Cardiac fibroblast (primary cell): Measurements from ENCODE around the gene CD93.

ENCODE experiments used
- DNase-seq, 2 donors: peaks; one replicate each; pipeline versions ENCODE4 v3.0.0 to v3.0.0-alpha.2; 2010; ENCODE audit warnings: low read depth in 2 of 2
- H3K4me3 ChIP-seq, 2 donors: replicated peaks in 1 of 2; 1 replicate in 1 of 2; 2 replicates in 1 of 2; pipeline ENCODE4 v1.5.1; 2011; ENCODE audit warnings: low read depth in 2 of 2, low read length in 2 of 2, mild to moderate bottlenecking in 2 of 2, moderate library complexity in 1 of 2
- CTCF ChIP-seq: IDR thresholded peaks from one replicate; pipeline ENCODE4 v1.5.1; 2011; ENCODE audit warnings: low read depth, mild to moderate bottlenecking, low read length, inconsistent platforms

Gene CD93

GRCh38 chr20:23129891-23130621, 43.9 kb upstream of the CD93 start:
- TF ChIP-seq CTCF, result no peak
- DNase-seq, result no peak
- H3K4me3 ChIP-seq, result no peak overlapping the region

GRCh38 chr20:23129266-23129665, 43.1 kb upstream of the CD93 start:
- DNase-seq, result peak in 1 of 2 donors; percentile 44
- no peak for TF ChIP-seq CTCF
- H3K4me3 ChIP-seq, result no peak overlapping the region

- H3K4me3 ChIP-seq, result no peak overlapping the region
- DNase-seq, result no peak
- TF ChIP-seq CTCF, result no peak
These were observed 42.5 kb upstream of the CD93 start for GRCh38 chr20:23128461-23129125.

GRCh38 chr20:23127506-23128279, 41.6 kb upstream of the CD93 start:
- no peak overlapping the region for H3K4me3 ChIP-seq
- TF ChIP-seq CTCF, result no peak
- DNase-seq, result no peak

- no peak overlapping the region for H3K4me3 ChIP-seq
- no peak for TF ChIP-seq CTCF
- no peak for DNase-seq
These were observed 40.3 kb upstream of the CD93 start for GRCh38 chr20:23126281-23127061.

GRCh38 chr20:23125625-23126191, 39.6 kb upstream of the CD93 start:
- no peak for TF ChIP-seq CTCF
- H3K4me3 ChIP-seq, result no peak overlapping the region
- DNase-seq, result peak; percentile 69 to 95
